Measurements from ENCODE around the gene SLC6A3. TPM values are rescaled to one million over a fixed set of nuclear protein-coding genes. Genes with fewer than 3 reads are reported as not detected.

SLC6A3 gene
- polyA plus RNA-seq, 1 experiment = not detected

- H3K27me3 ChIP-seq (ENCODE audit: control insufficient read depth, insufficient read depth, low read length) = peaks cover 17% of the 10 kb centered on the region
- ChIA-PET CTCF (interaction anchor here (1.4 kb wide), 1 partner anchor 16 kb away, joined by 4 read pairs; no protein-coding TSS in a partner anchor), POLR2A (no interaction called here)
These were observed 48.9 kb downstream of the SLC6A3 start for GRCh38 chr5:1396293-1396816.

GRCh38 chr5:1394881-1395860 is 50.1 kb downstream of the SLC6A3 start:
- H3K27me3 ChIP-seq (ENCODE audit: control insufficient read depth, insufficient read depth, low read length) = peaks cover 17% of the 10 kb centered on the region
- TF ChIP-seq, protein P1, sequence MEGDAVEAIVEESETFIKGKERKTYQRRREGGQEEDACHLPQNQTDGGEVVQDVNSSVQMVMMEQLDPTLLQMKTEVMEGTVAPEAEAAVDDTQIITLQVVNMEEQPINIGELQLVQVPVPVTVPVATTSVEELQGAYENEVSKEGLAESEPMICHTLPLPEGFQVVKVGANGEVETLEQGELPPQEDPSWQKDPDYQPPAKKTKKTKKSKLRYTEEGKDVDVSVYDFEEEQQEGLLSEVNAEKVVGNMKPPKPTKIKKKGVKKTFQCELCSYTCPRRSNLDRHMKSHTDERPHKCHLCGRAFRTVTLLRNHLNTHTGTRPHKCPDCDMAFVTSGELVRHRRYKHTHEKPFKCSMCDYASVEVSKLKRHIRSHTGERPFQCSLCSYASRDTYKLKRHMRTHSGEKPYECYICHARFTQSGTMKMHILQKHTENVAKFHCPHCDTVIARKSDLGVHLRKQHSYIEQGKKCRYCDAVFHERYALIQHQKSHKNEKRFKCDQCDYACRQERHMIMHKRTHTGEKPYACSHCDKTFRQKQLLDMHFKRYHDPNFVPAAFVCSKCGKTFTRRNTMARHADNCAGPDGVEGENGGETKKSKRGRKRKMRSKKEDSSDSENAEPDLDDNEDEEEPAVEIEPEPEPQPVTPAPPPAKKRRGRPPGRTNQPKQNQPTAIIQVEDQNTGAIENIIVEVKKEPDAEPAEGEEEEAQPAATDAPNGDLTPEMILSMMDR (IDR thresholded peaks at IDR 0.05; ENCODE audit: low read depth, low read length) = no peak
- peaks cover 8% of the 10 kb centered on the region for H3K9me3 ChIP-seq (ENCODE audit: control insufficient read depth, insufficient read depth, low read length)
- no peak for DNase-seq (ENCODE audit: low read depth, low spot score)
- no peak overlapping the region for H3K27ac ChIP-seq (ENCODE audit: low read depth, low read length)
- no peak overlapping the region for H3K4me3 ChIP-seq (ENCODE audit: low read depth, low read length)
- ChIA-PET POLR2A (no interaction called here), CTCF (no interaction called here)

More at GRCh38 chr5:1396293-1396816, 48.9 kb downstream of the SLC6A3 start:
- H3K9me3 ChIP-seq (ENCODE audit: control insufficient read depth, insufficient read depth, low read length) = peaks cover 11% of the 10 kb centered on the region
- TF ChIP-seq, protein P1 (IDR thresholded peaks at IDR 0.05; ENCODE audit: low read depth, low read length) = no peak
- no peak overlapping the region for H3K4me3 ChIP-seq (ENCODE audit: low read depth, low read length)
- no peak overlapping the region for H3K27ac ChIP-seq (ENCODE audit: low read depth, low read length)
- no peak for DNase-seq (ENCODE audit: low read depth, low spot score)

DNA sequence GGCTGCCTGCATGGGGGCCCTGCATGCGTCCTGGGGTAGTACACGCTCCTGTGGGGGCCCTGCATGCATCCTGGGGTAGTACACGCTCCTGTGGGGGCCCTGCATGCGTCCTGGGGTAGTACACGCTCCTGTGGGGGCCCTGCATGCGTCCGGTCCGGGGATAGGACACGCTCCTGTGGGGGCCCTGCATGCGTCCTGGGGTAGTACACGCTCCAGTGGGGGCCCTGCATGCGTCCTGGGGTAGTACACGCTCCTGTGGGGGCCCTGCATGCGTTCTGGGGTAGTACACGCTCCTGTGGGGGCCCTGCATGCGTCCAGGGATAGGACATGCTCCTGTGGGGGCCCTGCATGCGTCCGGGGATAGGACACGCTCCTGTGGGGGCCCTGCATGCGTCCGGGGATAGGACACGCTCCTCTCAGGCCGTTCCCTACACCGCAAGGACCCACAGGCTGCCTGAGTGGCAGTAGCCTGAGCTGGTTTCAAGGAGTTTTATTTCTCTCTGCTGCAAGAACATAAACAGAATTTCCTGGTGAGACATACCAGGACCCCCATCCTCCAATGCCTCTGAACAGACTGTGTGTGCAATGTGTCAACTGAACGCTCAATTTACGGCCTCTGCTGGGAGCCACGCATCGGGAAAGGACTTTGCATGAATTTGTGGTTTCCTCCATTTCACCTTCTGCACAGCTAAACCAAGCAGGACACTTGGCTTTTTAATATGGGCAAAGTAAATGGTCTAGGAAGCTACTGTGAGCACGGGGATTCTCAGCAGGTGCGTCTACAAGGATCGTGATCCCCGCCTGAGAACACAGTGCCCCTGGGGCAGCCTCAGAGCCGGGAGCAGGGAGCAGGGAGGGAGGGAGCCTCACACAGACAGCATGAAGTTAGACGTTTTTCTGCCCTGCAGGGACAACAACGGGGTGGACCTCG is 51.4 kb downstream of the SLC6A3 start:
- Histone ChIP-seq H3K9me3 (ENCODE audit: control insufficient read depth, insufficient read depth, low read length) (no peaks in the 10 kb centered on the region; the same call in 1 of the 2 replicates), H3K27me3 (ENCODE audit: control insufficient read depth, insufficient read depth, low read length) (peaks cover 16% of the 10 kb centered on the region), H3K4me3 (ENCODE audit: low read depth, low read length) (no peak overlapping the region), H3K27ac (ENCODE audit: low read depth, low read length) (no peak overlapping the region)
- ChIA-PET CTCF (no interaction called here), POLR2A (no interaction called here)
- DNase-seq (ENCODE audit: low read depth, low spot score) = no peak
- TF ChIP-seq, protein P1 (IDR thresholded peaks at IDR 0.05; ENCODE audit: low read depth, low read length) = no peak

- ChIA-PET POLR2A (no interaction called here), CTCF (no interaction called here)
- H3K4me3 ChIP-seq (ENCODE audit: low read depth, low read length) = no peak overlapping the region
- no peak overlapping the region for H3K27ac ChIP-seq (ENCODE audit: low read depth, low read length)
- no peaks in the 10 kb centered on the region; the same call in 1 of the 2 replicates for H3K9me3 ChIP-seq (ENCODE audit: control insufficient read depth, insufficient read depth, low read length)
- H3K27me3 ChIP-seq (ENCODE audit: control insufficient read depth, insufficient read depth, low read length) = peaks cover 17% of the 10 kb centered on the region
- TF ChIP-seq, protein P1 (IDR thresholded peaks at IDR 0.05; ENCODE audit: low read depth, low read length) = no peak
- DNase-seq (ENCODE audit: low read depth, low spot score) = no peak
These were observed 52.3 kb downstream of the SLC6A3 start for GRCh38 chr5:1392801-1393565.

Data from AG04450 (cell line).